ENCODE measurements around the gene EIF5A. TPM values are rescaled to one million over a fixed set of nuclear protein-coding genes. Genes with fewer than 3 reads are reported as not detected.
A peak's percentile ranks its signal among the peaks of the same experiment; 100 is the strongest.

The EIF5A gene
- total RNA-seq, 4 donors from 2014 or later = 172 to 314 (median 239) TPM

- Histone ChIP-seq H3K36me3 (peaks cover 47% of the 10 kb centered on the region), H3K27ac (no peak overlapping the region), H3K9me3 (no peaks in the 10 kb centered on the region), H3K27me3 (no peaks in the 10 kb centered on the region), H3K4me3 (no peak overlapping the region), H3K4me1 (peaks cover 67% of the 10 kb centered on the region)
- TF ChIP-seq POLR2AphosphoS5 (IDR thresholded peaks at IDR 0.05) (no peak), CTCF (IDR thresholded peaks at IDR 0.05) (no peak), EP300 (IDR thresholded peaks at IDR 0.05) (no peak), POLR2A (IDR thresholded peaks at IDR 0.05) (no peak)
- DNase-seq (ENCODE audit: low spot score in 2 of 2) = no peak
- 73% methylated on average over 7 of the region's 7 CpGs for WGBS
These were observed 3.8 kb downstream of the EIF5A start for GRCh38 chr17:7311110-7311705.

GRCh38 chr17:7312432-7313087, 5.1 kb downstream of the EIF5A start:
- Histone ChIP-seq H3K36me3 (peaks cover 53% of the 10 kb centered on the region), H3K4me1 (peaks cover 67% of the 10 kb centered on the region), H3K4me3 (no peak overlapping the region)

GRCh38 chr17:7313088-7313889, 5.9 kb downstream of the EIF5A start:
- no peak overlapping the region for H3K4me3 ChIP-seq

More at GRCh38 chr17:7312432-7313087, 5.1 kb downstream of the EIF5A start:
- no peaks in the 10 kb centered on the region for H3K9me3 ChIP-seq
- TF ChIP-seq POLR2A (IDR thresholded peaks at IDR 0.05) (no peak), CTCF (IDR thresholded peaks at IDR 0.05) (no peak), EP300 (IDR thresholded peaks at IDR 0.05) (no peak), POLR2AphosphoS5 (IDR thresholded peaks at IDR 0.05) (no peak)
- DNase-seq (ENCODE audit: low spot score in 2 of 2) = no peak
- 80% methylated on average over 7 of the region's 7 CpGs for WGBS
- no peaks in the 10 kb centered on the region for H3K27me3 ChIP-seq
- no peak overlapping the region for H3K27ac ChIP-seq

GRCh38 chr17:7313890-7314718, 6.7 kb downstream of the EIF5A start:
- H3K27ac ChIP-seq = peak overlapping the region; percentile 98
- TF ChIP-seq EP300 (IDR thresholded peaks at IDR 0.05) (no peak), POLR2AphosphoS5 (IDR thresholded peaks at IDR 0.05) (no peak), POLR2A (IDR thresholded peaks at IDR 0.05) (no peak), CTCF (IDR thresholded peaks at IDR 0.05) (no peak)
- H3K27me3 ChIP-seq = no peaks in the 10 kb centered on the region
- peaks cover 69% of the 10 kb centered on the region for H3K36me3 ChIP-seq
- DNase-seq (ENCODE audit: low spot score in 2 of 2) = no peak
- no peaks in the 10 kb centered on the region for H3K9me3 ChIP-seq
- peaks cover 62% of the 10 kb centered on the region for H3K4me1 ChIP-seq
- H3K4me3 ChIP-seq = peak overlapping the region; percentile 97
- 45% methylated on average over 9 of the region's 9 CpGs for whole genome bisulfite sequencing

More at GRCh38 chr17:7313088-7313889, 5.9 kb downstream of the EIF5A start:
- Histone ChIP-seq H3K9me3 (no peaks in the 10 kb centered on the region), H3K36me3 (peaks cover 61% of the 10 kb centered on the region), H3K27ac (no peak overlapping the region), H3K27me3 (no peaks in the 10 kb centered on the region), H3K4me1 (peaks cover 67% of the 10 kb centered on the region)
- DNase-seq (ENCODE audit: low spot score in 2 of 2) = no peak
- TF ChIP-seq CTCF (IDR thresholded peaks at IDR 0.05) (peak in 1 of 2 donors; percentile 31), POLR2AphosphoS5 (IDR thresholded peaks at IDR 0.05) (no peak), POLR2A (IDR thresholded peaks at IDR 0.05) (no peak), EP300 (IDR thresholded peaks at IDR 0.05) (no peak)
- 74% methylated on average over 6 of the region's 7 CpGs for WGBS
